ENCODE measurements around the gene MCC. TPM values are rescaled to one million over a fixed set of nuclear protein-coding genes. Genes with fewer than 3 reads are reported as not detected.

The MCC gene
- total and polyA plus RNA-seq, 2 of the 4 experiments (the other 2 are of a cell fraction): 5.0 to 20.6 TPM

GRCh38 chr5:113163328-113163727 is 324.9 kb downstream of the MCC start:
- no peak overlapping the region for H2AK9ac ChIP-seq (replicated peaks; ENCODE audit: low read depth, low read length, poor library complexity)
- no peak overlapping the region for H2BK5ac ChIP-seq (ENCODE audit: low read depth, low read length, poor library complexity, severe bottlenecking)
- H2AFZ ChIP-seq (replicated peaks; ENCODE audit: low read length, poor library complexity): no peak overlapping the region
- no peak overlapping the region for H3K4me2 ChIP-seq (ENCODE audit: low read depth, low read length)
- H3K4me3 ChIP-seq (ENCODE audit: insufficient read depth, low read depth, low read length): no peak overlapping the region
- H3K18ac ChIP-seq (ENCODE audit: low read depth, low read length): no peak overlapping the region
- H3K9me3 ChIP-seq (ENCODE audit: control insufficient read depth, insufficient read depth, low read length): no peaks in the 10 kb centered on the region
- H3K56ac ChIP-seq (ENCODE audit: extremely low read depth, insufficient read depth, low read length): no peak overlapping the region
- no peaks in the 10 kb centered on the region for H3K27me3 ChIP-seq (ENCODE audit: control insufficient read depth, insufficient read depth, low read length)
- no peak overlapping the region for H4K8ac ChIP-seq (ENCODE audit: low read depth in 2 of 2, low read length in 2 of 2)
- ChIA-PET POLR2A (ENCODE audit: unreplicated experiment) (no interaction called here), CTCF (no interaction called here)
- WGBS, 2 experiments (ENCODE audit: extremely low coverage in 2 of 2, insufficient read length in 1 of 2): no CpG with 5 or more reads among the region's 2 CpGs
- DNase-seq: peak; percentile 36
- H4K20me1 ChIP-seq (ENCODE audit: insufficient read depth, low read length): peaks cover 7% of the 10 kb centered on the region
- peaks cover 13 to 29% of the 10 kb centered on the region in 2 experiments; a peak in 3 of 4 replicates for H3K79me1 ChIP-seq (ENCODE audit: low read depth in 1 of 2, low read length in 2 of 2)
- no peak overlapping the region for H2BK120ac ChIP-seq (ENCODE audit: low read depth, low read length)
- H3K36me3 ChIP-seq (ENCODE audit: control insufficient read depth, insufficient read depth, low read length): 0 out of 2 replicates have a peak, but pooled peaks cover 2% of the 10 kb centered on the region
- no peak for ATAC-seq (ENCODE audit: low read depth)
- TF ChIP-seq RCOR1 (IDR thresholded peaks at IDR 0.05; ENCODE audit: insufficient replicate concordance, low read length) (no peak), NFE2L2 (IDR thresholded peaks at IDR 0.05; ENCODE audit: low read depth, low read length) (no peak), MAZ (IDR thresholded peaks at IDR 0.05; ENCODE audit: borderline replicate concordance, low read depth, low read length) (no peak), POLR2A (IDR thresholded peaks at IDR 0.05; ENCODE audit: low read depth, low read length) (no peak), USF2 (IDR thresholded peaks at IDR 0.05; ENCODE audit: low read depth, low read length) (no peak), CEBPB (IDR thresholded peaks at IDR 0.05; ENCODE audit: low read depth, low read length) (no peak)
- H2BK15ac ChIP-seq (ENCODE audit: low read depth, low read length): no peak overlapping the region
- peaks cover 8% of the 10 kb centered on the region; the same call in 1 of the 2 replicates for H3K9me1 ChIP-seq (ENCODE audit: insufficient read depth, low read length)
- intact Hi-C loops (cut with micrococcal nuclease) (no loop called here), dilution Hi-C loops (cut with HindIII; ENCODE audit: low sequenced_read_pairs, unreplicated experiment) (no loop called here), in situ Hi-C loops (cut with MboI; ENCODE audit: low sequenced_read_pairs) (no loop called here)
- no peak overlapping the region for H3K23ac ChIP-seq (ENCODE audit: low read depth, low read length)
- H3K9ac ChIP-seq (ENCODE audit: low read depth, low read length): no peak overlapping the region
- no peak overlapping the region for H3K14ac ChIP-seq (replicated peaks; ENCODE audit: low read depth, low read length)
- H3K4me1 ChIP-seq (ENCODE audit: control insufficient read depth, insufficient read depth, low read length): peaks cover 20% of the 10 kb centered on the region
- H4K91ac ChIP-seq (ENCODE audit: insufficient read depth, low read depth, low read length): no peak overlapping the region
- no peak overlapping the region; the same call in 1 of the 2 replicates for H2BK20ac ChIP-seq (ENCODE audit: low read depth, low read length)
- no peak overlapping the region for H3K27ac ChIP-seq (ENCODE audit: insufficient read depth, low read length)
- no peak overlapping the region for H3K4ac ChIP-seq (ENCODE audit: low read depth, low read length)
- no TSS peak for BruUV-seq (replicated peaks)
- no peak overlapping the region for H2AK5ac ChIP-seq (ENCODE audit: low read depth, low read length)
- H4K5ac ChIP-seq (ENCODE audit: low read depth, low read length): no peak overlapping the region
